GM23338 (cell line): ENCODE data around the gene FCHSD2. TPM values are rescaled to one million over a fixed set of nuclear protein-coding genes. Genes with fewer than 3 reads are reported as not detected.

ENCODE experiments used
- ATAC-seq: fragments of 200-7000 bp; cut with Tn5 transposase; 3 replicates; pipeline ENCODE4 v1.9.1; 2020
- DNase-seq: peaks from one replicate; pipeline ENCODE4 v3.0.0-alpha.2; 2015; ENCODE audit warnings: low spot score
- H2AFZ ChIP-seq: fragments of 200-600 bp; sonication (generic); 2 replicates; pipeline ENCODE4 v1.8.0; 2016; ENCODE audit warnings: antibody characterized with exemption, mild to moderate bottlenecking, moderate library complexity
- H3F3A ChIP-seq: fragments of 200-600 bp; sonication (generic); replicated peaks from 2 replicates; pipeline ENCODE4 v1.8.0; 2017; ENCODE audit warnings: antibody characterized with exemption, mixed run types, low read depth
- H3K27ac ChIP-seq: fragments of 200-600 bp; sonication (generic); 2 replicates; pipeline ENCODE4 v1.6.1; 2016; ENCODE audit warnings: low read depth
- H3K27me3 ChIP-seq: fragments of 200-600 bp; sonication (generic); 2 replicates; pipeline ENCODE4 v1.8.0; 2016; ENCODE audit warnings: mild to moderate bottlenecking, mixed run types, moderate library complexity; ENCODE audit not compliant: insufficient read depth
- H3K36me3 ChIP-seq: fragments of 200-600 bp; sonication (generic); 2 replicates; pipeline ENCODE4 v1.8.0; 2016; ENCODE audit warnings: mild to moderate bottlenecking; ENCODE audit not compliant: insufficient read depth
- H3K4me1 ChIP-seq: fragments of 200-600 bp; sonication (generic); 2 replicates; pipeline ENCODE4 v1.8.0; 2016; ENCODE audit warnings: mild to moderate bottlenecking, moderate library complexity; ENCODE audit not compliant: insufficient read depth
- H3K4me2 ChIP-seq: fragments of 200-600 bp; sonication (generic); 2 replicates; pipeline ENCODE4 v1.7.1; 2017; ENCODE audit warnings: mixed run types
- H3K4me3 ChIP-seq: fragments of 200-600 bp; sonication (generic); 2 replicates; pipeline ENCODE4 v1.6.1; 2016; ENCODE audit warnings: mixed run types
- H3K79me2 ChIP-seq: fragments of 200-600 bp; sonication (generic); replicated peaks from 2 replicates; pipeline ENCODE4 v1.8.0; 2017; ENCODE audit warnings: mild to moderate bottlenecking; ENCODE audit not compliant: insufficient read depth
- H3K9me2 ChIP-seq: fragments of 200-600 bp; sonication (generic); 2 replicates; pipeline ENCODE4 v1.8.0; 2017; ENCODE audit not compliant: insufficient read depth
- H4K20me1 ChIP-seq: fragments of 200-600 bp; sonication (generic); replicated peaks from 2 replicates; pipeline ENCODE4 v1.8.0; 2017; ENCODE audit warnings: mild to moderate bottlenecking; ENCODE audit not compliant: insufficient read depth
- H3K27ac Mint-ChIP-seq: 2 replicates; pipeline ENCODE4 v1.8.0; 2020; ENCODE audit warnings: inconsistent platforms, mild to moderate bottlenecking, moderate library complexity, mixed read lengths
- H3K27me3 Mint-ChIP-seq: 3 replicates; pipeline ENCODE4 v1.8.0; 2022; ENCODE audit warnings: low read depth, mild to moderate bottlenecking, moderate library complexity, mixed read lengths, inconsistent platforms; ENCODE audit not compliant: insufficient read depth, poor library complexity
- H3K36me3 Mint-ChIP-seq: 3 replicates; pipeline ENCODE4 v1.8.0; 2021; ENCODE audit warnings: low read depth, mild to moderate bottlenecking, inconsistent platforms, moderate library complexity, mixed read lengths
- H3K4me1 Mint-ChIP-seq: 3 replicates; pipeline ENCODE4 v1.8.0; 2020; ENCODE audit warnings: mild to moderate bottlenecking, inconsistent platforms, mixed read lengths
- H3K4me3 Mint-ChIP-seq: 3 replicates; pipeline ENCODE4 v1.8.0; 2021; ENCODE audit warnings: moderate library complexity, mild to moderate bottlenecking, inconsistent platforms, mixed read lengths
- H3K9me3 Mint-ChIP-seq: 3 replicates; pipeline ENCODE4 v1.8.0; 2020; ENCODE audit warnings: moderate library complexity, mild to moderate bottlenecking, inconsistent platforms, mixed read lengths
- CREB1 ChIP-seq: fragments of 250-450 bp; sonication (Bioruptor Pico); IDR thresholded peaks from 2 replicates; pipeline ENCODE4 v1.5.0; 2020; ENCODE audit warnings: low read depth, mild to moderate bottlenecking, moderate library complexity
- EZH2 ChIP-seq: fragments of 200-600 bp; sonication (generic); IDR thresholded peaks from one replicate; pipeline ENCODE4 v1.8.0; 2017; ENCODE audit warnings: antibody characterized with exemption, mild to moderate bottlenecking, low read depth; ENCODE audit not compliant: unreplicated experiment
- EZH2phosphoT487 ChIP-seq: fragments of 200-600 bp; sonication (generic); IDR thresholded peaks from one replicate; pipeline ENCODE4 v1.8.1; 2018; ENCODE audit warnings: antibody characterized with exemption; ENCODE audit not compliant: unreplicated experiment
- POLR2AphosphoS5 ChIP-seq: IDR thresholded peaks from 2 replicates; pipeline ENCODE4 v1.6.1; 2016; ENCODE audit warnings: antibody characterized with exemption, low read depth
- STAT1 ChIP-seq: IDR thresholded peaks from one replicate; pipeline ENCODE4 v1.6.1; 2016; ENCODE audit warnings: antibody characterized with exemption; ENCODE audit not compliant: unreplicated experiment
- ZNF331 ChIP-seq: fragments of 250-450 bp; sonication (Bioruptor Pico); IDR thresholded peaks from 2 replicates; pipeline ENCODE4 v1.5.0; 2020; ENCODE audit warnings: low read depth, mild to moderate bottlenecking, moderate library complexity
- polyA plus RNA-seq: library from polyadenylated mRNA; unstranded; fragments of >200 nt; fragmentation: Nextera tagmentation; extraction: Ambion mirVana; gene quantifications from 2 replicates; pipeline ENCODE4 v1.2.1, GENCODE V29; 2016
- total RNA-seq: library from RNA; depleted of rRNA; stranded (reverse); fragments of >200 nt; shearing (Covaris generic); gene quantifications from 2 replicates; pipeline ENCODE4 v1.2.3, GENCODE V29; 2014
- TF ChIP-seq, protein P1 (sequence below), 2 experiments: fragments of 200-600 bp in 1 of 2; sonication (generic) in 1 of 2; conservative IDR thresholded peaks; 2 replicates each; pipeline versions ENCODE4 v1.5.1 to v1.6.1; 2016 to 2017; ENCODE audit warnings: antibody characterized with exemption in 2 of 2, low read depth in 2 of 2, mild to moderate bottlenecking in 2 of 2, moderate library complexity in 1 of 2
- TF ChIP-seq, protein P2 (sequence below): IDR thresholded peaks from 2 replicates; pipeline ENCODE4 v1.6.1; 2016; ENCODE audit warnings: antibody characterized with exemption

FCHSD2 gene
- total and polyA plus RNA-seq, 2 experiments from 2014 or later = 3.6 to 5.2 TPM

DNA sequence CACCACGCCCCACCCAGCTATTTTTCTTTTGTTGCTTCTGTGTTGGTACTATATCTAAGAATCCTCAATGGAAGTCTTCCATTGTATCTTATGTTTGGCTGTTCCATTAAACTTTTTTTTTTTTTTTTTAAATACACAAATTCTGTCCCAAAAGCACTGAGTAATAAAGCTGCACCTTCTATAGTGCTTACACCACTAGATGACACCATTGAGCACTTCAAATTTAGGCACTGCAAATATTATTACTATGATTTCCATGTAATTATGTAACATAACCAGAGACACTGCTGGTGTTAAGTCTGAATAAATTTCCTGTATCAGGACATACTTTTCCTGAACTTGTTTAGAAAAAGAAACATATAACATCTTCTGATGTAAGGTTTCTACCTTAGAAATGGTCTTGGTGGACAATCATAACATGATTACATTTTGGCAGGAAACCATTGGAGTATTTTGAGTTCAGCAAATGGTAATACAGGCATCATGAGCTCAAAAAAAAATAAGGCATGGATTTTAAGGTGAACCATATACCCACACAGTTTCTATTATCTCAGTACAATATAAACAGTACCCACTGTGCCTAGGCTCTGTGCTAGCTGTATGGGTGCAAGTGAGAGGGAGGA lies 217.4 kb downstream of the FCHSD2 start:
- Histone ChIP-seq H3K36me3 (no peaks in the 10 kb centered on the region), H3K9me2 (no peaks in the 10 kb centered on the region), H3K4me3 (no peak overlapping the region), H3K4me2 (no peak overlapping the region), H3K79me2 (no peaks in the 10 kb centered on the region), H4K20me1 (no peaks in the 10 kb centered on the region), H2AFZ (no peak overlapping the region), H3K27me3 (no peaks in the 10 kb centered on the region), H3F3A (no peaks in the 10 kb centered on the region), H3K27ac (no peak overlapping the region), H3K4me1 (no peaks in the 10 kb centered on the region)
- no peaks in the 10 kb centered on the region for H3K36me3 Mint-ChIP-seq
- ATAC-seq (no peak), DNase-seq (no peak)
- TF ChIP-seq ZNF331 (CRISPR knock-in tag) (no peak), CREB1 (CRISPR knock-in tag) (no peak)
- TF ChIP-seq, protein P1, sequence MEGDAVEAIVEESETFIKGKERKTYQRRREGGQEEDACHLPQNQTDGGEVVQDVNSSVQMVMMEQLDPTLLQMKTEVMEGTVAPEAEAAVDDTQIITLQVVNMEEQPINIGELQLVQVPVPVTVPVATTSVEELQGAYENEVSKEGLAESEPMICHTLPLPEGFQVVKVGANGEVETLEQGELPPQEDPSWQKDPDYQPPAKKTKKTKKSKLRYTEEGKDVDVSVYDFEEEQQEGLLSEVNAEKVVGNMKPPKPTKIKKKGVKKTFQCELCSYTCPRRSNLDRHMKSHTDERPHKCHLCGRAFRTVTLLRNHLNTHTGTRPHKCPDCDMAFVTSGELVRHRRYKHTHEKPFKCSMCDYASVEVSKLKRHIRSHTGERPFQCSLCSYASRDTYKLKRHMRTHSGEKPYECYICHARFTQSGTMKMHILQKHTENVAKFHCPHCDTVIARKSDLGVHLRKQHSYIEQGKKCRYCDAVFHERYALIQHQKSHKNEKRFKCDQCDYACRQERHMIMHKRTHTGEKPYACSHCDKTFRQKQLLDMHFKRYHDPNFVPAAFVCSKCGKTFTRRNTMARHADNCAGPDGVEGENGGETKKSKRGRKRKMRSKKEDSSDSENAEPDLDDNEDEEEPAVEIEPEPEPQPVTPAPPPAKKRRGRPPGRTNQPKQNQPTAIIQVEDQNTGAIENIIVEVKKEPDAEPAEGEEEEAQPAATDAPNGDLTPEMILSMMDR (conservative IDR thresholded peaks at IDR 0.05; ENCODE audit: low read depth in 2 of 2) = peak; percentile 52 to 53
- no peaks in the 10 kb centered on the region for H3K9me3 Mint-ChIP-seq
- peaks cover 2% of the 10 kb centered on the region; the same call in 2 of the 3 replicates for H3K4me1 Mint-ChIP-seq
- no peak overlapping the region for H3K27ac Mint-ChIP-seq
- no peak overlapping the region for H3K4me3 Mint-ChIP-seq
- H3K27me3 Mint-ChIP-seq = no peaks in the 10 kb centered on the region

DNA sequence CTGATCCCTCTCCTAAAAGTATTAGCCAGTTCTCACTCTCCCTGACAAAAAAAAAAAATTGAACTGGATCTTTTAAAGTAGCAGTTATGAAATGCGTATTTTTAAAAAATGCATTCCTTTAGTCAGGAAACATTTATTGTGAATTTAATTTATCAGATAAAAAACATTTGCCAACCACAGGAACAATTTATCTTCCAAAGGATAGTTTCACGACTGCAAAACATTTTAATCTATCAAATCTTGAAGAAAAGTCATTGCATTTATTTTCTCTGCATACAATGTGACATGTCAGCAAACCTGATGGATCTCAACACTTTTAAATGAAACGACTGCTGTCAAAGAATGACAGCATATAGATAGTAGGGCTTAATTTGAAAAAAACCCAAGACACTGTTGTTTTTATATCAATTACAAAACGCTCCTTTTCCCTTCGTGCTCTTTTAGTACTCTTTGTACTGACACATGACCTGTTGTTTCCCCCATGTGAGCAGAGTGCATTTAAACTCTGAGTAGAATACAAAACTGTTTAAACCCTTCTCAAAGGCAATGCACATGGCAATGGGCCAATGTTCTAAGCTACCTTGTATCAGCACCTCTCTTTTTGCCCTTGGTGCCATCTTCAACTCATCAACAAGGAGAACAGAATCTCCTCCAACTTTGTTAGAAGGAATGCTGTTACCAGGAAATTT lies 220.9 kb downstream of the FCHSD2 start:
- H3K9me3 Mint-ChIP-seq = no peaks in the 10 kb centered on the region
- Histone ChIP-seq H3K4me3 (no peak overlapping the region), H2AFZ (no peak overlapping the region), H3K4me1 (no peaks in the 10 kb centered on the region), H3K4me2 (no peak overlapping the region), H3K79me2 (no peaks in the 10 kb centered on the region), H3K27ac (no peak overlapping the region), H3F3A (no peaks in the 10 kb centered on the region), H3K36me3 (no peaks in the 10 kb centered on the region), H3K9me2 (no peaks in the 10 kb centered on the region), H4K20me1 (no peaks in the 10 kb centered on the region), H3K27me3 (no peaks in the 10 kb centered on the region)
- no peaks in the 10 kb centered on the region for H3K27me3 Mint-ChIP-seq
- no peak overlapping the region for H3K27ac Mint-ChIP-seq
- ATAC-seq = no peak
- DNase-seq = no peak
- TF ChIP-seq, protein P1 (conservative IDR thresholded peaks at IDR 0.05; ENCODE audit: low read depth in 2 of 2) = no peak
- TF ChIP-seq STAT1 = no peak
- no peak for TF ChIP-seq EZH2phosphoT487
- TF ChIP-seq, protein P2, sequence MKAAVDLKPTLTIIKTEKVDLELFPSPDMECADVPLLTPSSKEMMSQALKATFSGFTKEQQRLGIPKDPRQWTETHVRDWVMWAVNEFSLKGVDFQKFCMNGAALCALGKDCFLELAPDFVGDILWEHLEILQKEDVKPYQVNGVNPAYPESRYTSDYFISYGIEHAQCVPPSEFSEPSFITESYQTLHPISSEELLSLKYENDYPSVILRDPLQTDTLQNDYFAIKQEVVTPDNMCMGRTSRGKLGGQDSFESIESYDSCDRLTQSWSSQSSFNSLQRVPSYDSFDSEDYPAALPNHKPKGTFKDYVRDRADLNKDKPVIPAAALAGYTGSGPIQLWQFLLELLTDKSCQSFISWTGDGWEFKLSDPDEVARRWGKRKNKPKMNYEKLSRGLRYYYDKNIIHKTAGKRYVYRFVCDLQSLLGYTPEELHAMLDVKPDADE = no peak
- TF ChIP-seq CREB1 (CRISPR knock-in tag) = no peak
- no peak for TF ChIP-seq POLR2AphosphoS5
- TF ChIP-seq EZH2 = no peak
- no peaks in the 10 kb centered on the region for H3K4me1 Mint-ChIP-seq
- no peaks in the 10 kb centered on the region for H3K36me3 Mint-ChIP-seq
- no peak overlapping the region for H3K4me3 Mint-ChIP-seq
